Neuronal stem cell (in vitro differentiated cells): Measurements from ENCODE around the gene PFKP.

ENCODE experiments used
- DNase-seq: peaks from one replicate; pipeline ENCODE4 v3.0.0-alpha.2; 2013; ENCODE audit warnings: low spot score
- H2AFZ ChIP-seq: one replicate; pipeline ENCODE4 v1.6.1; 2013; ENCODE audit warnings: mild to moderate bottlenecking, low read length, inconsistent platforms
- H2AK5ac ChIP-seq: 2 replicates; pipeline ENCODE4 v1.6.1; 2013; ENCODE audit warnings: low read depth, mild to moderate bottlenecking, inconsistent platforms, low read length, moderate library complexity, mixed read lengths
- H2BK120ac ChIP-seq: 2 replicates; pipeline ENCODE4 v1.6.1; 2013; ENCODE audit warnings: low read depth, mild to moderate bottlenecking, inconsistent platforms, low read length, moderate library complexity, mixed read lengths
- H2BK12ac ChIP-seq: one replicate; pipeline ENCODE4 v1.6.1; 2013; ENCODE audit warnings: low read length, inconsistent platforms
- H2BK15ac ChIP-seq: 2 replicates; pipeline ENCODE4 v1.6.1; 2013; ENCODE audit warnings: mild to moderate bottlenecking, low read length, inconsistent platforms, mixed read lengths
- H2BK5ac ChIP-seq: one replicate; pipeline ENCODE4 v1.6.1; 2013; ENCODE audit warnings: inconsistent platforms, mild to moderate bottlenecking, low read length, moderate library complexity
- H3K14ac ChIP-seq: one replicate; pipeline ENCODE4 v1.6.1; 2013; ENCODE audit warnings: low read length, inconsistent platforms
- H3K18ac ChIP-seq: 2 replicates; pipeline ENCODE4 v1.6.1; 2013; ENCODE audit warnings: low read length, inconsistent platforms
- H3K23ac ChIP-seq: 2 replicates; pipeline ENCODE4 v1.6.1; 2013; ENCODE audit warnings: low read depth, mild to moderate bottlenecking, mixed read lengths, low read length, inconsistent platforms; ENCODE audit not compliant: poor library complexity
- H3K27ac ChIP-seq: replicated peaks from 3 replicates; pipeline ENCODE4 v1.5.1; 2013; ENCODE audit warnings: low read length, inconsistent platforms
- H3K27me3 ChIP-seq, 3 experiments: 2 replicates each; pipeline ENCODE4 v1.6.1; 2013; ENCODE audit warnings: low read length in 3 of 3, mild to moderate bottlenecking in 2 of 3, inconsistent platforms in 1 of 3, low read depth in 1 of 3, mixed read lengths in 1 of 3, moderate library complexity in 1 of 3; ENCODE audit not compliant: control insufficient read depth in 3 of 3, insufficient read depth in 3 of 3
- H3K36me3 ChIP-seq, 2 donors: replicated peaks in 1 of 2; 2 replicates each; pipeline ENCODE4 v1.6.1; 2013; ENCODE audit warnings: low read length in 2 of 2; ENCODE audit not compliant: control insufficient read depth in 2 of 2, insufficient read depth in 2 of 2
- H3K4ac ChIP-seq: 2 replicates; pipeline ENCODE4 v1.6.1; 2013; ENCODE audit warnings: inconsistent platforms, mild to moderate bottlenecking, low read length, moderate library complexity
- H3K4me1 ChIP-seq, 2 donors: 1 replicate in 1 of 2; 2 replicates in 1 of 2; pipeline ENCODE4 v1.6.1; 2013; ENCODE audit warnings: low read length in 2 of 2, low read depth in 1 of 2; ENCODE audit not compliant: control insufficient read depth in 2 of 2, insufficient read depth in 1 of 2
- H3K4me2 ChIP-seq: one replicate; pipeline ENCODE4 v1.6.1; 2013; ENCODE audit warnings: mild to moderate bottlenecking, low read length, inconsistent platforms; ENCODE audit not compliant: insufficient read depth, poor library complexity, severe bottlenecking
- H3K4me3 ChIP-seq, 2 donors: 2 replicates each; pipeline ENCODE4 v1.5.1; 2013; ENCODE audit warnings: low read length in 2 of 2, mild to moderate bottlenecking in 2 of 2, inconsistent platforms in 1 of 2, moderate library complexity in 1 of 2
- H3K79me1 ChIP-seq: one replicate; pipeline ENCODE4 v1.6.1; 2013; ENCODE audit warnings: low read depth, mild to moderate bottlenecking, inconsistent platforms, low read length, moderate library complexity
- H3K9ac ChIP-seq: one replicate; pipeline ENCODE4 v1.6.1; 2013; ENCODE audit warnings: mild to moderate bottlenecking, low read depth, low read length, inconsistent platforms; ENCODE audit not compliant: poor library complexity
- H3K9me3 ChIP-seq, 2 donors: replicated peaks in 1 of 2; 2 replicates each; pipeline versions ENCODE3 to v1.6.1; 2013; ENCODE audit warnings: low read length in 2 of 2, mild to moderate bottlenecking in 2 of 2, inconsistent platforms in 1 of 2, low read depth in 1 of 2, mixed read lengths in 1 of 2, moderate library complexity in 1 of 2; ENCODE audit not compliant: control insufficient read depth in 2 of 2, insufficient read depth in 1 of 2
- H4K8ac ChIP-seq: one replicate; pipeline ENCODE4 v1.6.1; 2013; ENCODE audit warnings: low read depth, mild to moderate bottlenecking, inconsistent platforms, low read length, moderate library complexity
- H4K91ac ChIP-seq: one replicate; pipeline ENCODE4 v1.6.1; 2013; ENCODE audit warnings: low read length, low read depth, mild to moderate bottlenecking, inconsistent platforms; ENCODE audit not compliant: poor library complexity
- WGBS, 2 donors: extraction: QIAGEN DNeasy Blood & Tissue Kit; methylation state at CpG; one replicate each; pipeline ENCODE4 v1.1.7; 2013; ENCODE audit warnings: missing lambda C conversion rate in 2 of 2, mixed read lengths in 1 of 2; ENCODE audit not compliant: insufficient read length in 2 of 2, insufficient replicate concordance in 1 of 2; ENCODE audit errors: extremely low coverage in 2 of 2; 5-methylcytosine and 5-hydroxymethylcytosine counted together

PFKP gene

GRCh38 chr10:3077509-3077908 is 10.2 kb downstream of the PFKP start:
- Histone ChIP-seq H4K91ac (no peak overlapping the region), H3K18ac (no peak overlapping the region), H3K27me3 (no peaks in the 10 kb centered on the region), H3K27ac (no peak overlapping the region), H4K8ac (no peak overlapping the region), H2BK5ac (no peak overlapping the region), H3K9me3 (no peaks in the 10 kb centered on the region), H2AK5ac (no peak overlapping the region), H2BK15ac (no peak overlapping the region), H3K79me1 (no peaks in the 10 kb centered on the region), H2BK12ac (no peak overlapping the region), H3K14ac (no peak overlapping the region), H3K9ac (no peak overlapping the region), H3K4me2 (no peak overlapping the region), H3K36me3 (peaks cover 0 to 1% of the 10 kb centered on the region in 2 donors), H2AFZ (no peak overlapping the region), H3K4me3 (no peak overlapping the region), H3K4ac (no peak overlapping the region), H3K4me1 (peaks cover 0 to 11% of the 10 kb centered on the region in 2 donors), H2BK120ac (no peak overlapping the region), H3K23ac (no peak overlapping the region)
- no CpG with 5 or more reads among the region's 5 CpGs for WGBS, 2 donors
- DNase-seq = no peak

DNA sequence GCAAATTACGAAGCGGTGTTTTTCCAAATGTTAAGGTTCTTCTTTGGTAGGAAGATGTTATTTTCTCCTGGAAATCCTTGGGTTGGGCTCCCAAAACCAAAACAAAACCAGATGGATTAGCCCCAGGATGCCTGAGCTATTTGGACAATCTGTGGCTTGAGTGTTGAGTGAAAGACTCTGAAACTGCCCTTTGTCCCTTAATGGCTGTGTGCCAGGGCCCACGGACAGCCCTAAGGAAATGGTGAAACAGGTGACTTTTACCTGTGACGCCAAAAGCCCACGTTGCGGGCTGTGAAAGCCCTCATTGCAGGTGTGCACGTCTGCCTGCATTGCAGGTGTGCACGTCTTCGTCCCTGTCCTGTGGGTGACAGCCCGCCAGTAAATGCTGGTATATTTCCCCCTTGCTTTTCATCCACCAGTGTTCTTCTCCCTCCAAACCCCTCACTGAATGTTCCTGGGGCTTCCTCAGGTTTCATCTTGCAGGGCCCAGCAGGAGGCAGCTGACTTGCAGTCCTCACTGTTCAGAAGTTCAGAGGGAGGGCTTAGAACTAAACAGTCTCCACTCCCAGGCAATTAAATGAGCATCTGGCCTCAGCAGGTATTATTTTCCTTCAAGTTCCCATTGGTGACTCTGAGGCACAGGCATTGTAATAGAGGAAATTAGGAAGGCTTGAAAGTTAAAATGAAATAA is 10.7 kb downstream of the PFKP start:
- Histone ChIP-seq H3K18ac (peak overlapping the region; percentile 17), H2BK15ac (no peak overlapping the region), H3K14ac (no peak overlapping the region), H3K4me2 (no peak overlapping the region), H2BK5ac (no peak overlapping the region), H3K9me3 (no peaks in the 10 kb centered on the region), H3K4ac (no peak overlapping the region), H3K23ac (no peak overlapping the region), H3K4me1 (peaks cover 0 to 11% of the 10 kb centered on the region in 2 donors), H4K91ac (no peak overlapping the region), H2AK5ac (no peak overlapping the region), H2BK12ac (no peak overlapping the region), H3K79me1 (no peaks in the 10 kb centered on the region), H3K9ac (no peak overlapping the region), H3K27me3 (no peaks in the 10 kb centered on the region), H3K27ac (no peak overlapping the region), H3K36me3 (peaks cover 0 to 1% of the 10 kb centered on the region in 2 donors), H3K4me3 (no peak overlapping the region), H4K8ac (no peak overlapping the region), H2BK120ac (no peak overlapping the region), H2AFZ (no peak overlapping the region)
- DNase-seq = no peak
- WGBS, 2 donors = no CpG with 5 or more reads among the region's 10 CpGs

DNA sequence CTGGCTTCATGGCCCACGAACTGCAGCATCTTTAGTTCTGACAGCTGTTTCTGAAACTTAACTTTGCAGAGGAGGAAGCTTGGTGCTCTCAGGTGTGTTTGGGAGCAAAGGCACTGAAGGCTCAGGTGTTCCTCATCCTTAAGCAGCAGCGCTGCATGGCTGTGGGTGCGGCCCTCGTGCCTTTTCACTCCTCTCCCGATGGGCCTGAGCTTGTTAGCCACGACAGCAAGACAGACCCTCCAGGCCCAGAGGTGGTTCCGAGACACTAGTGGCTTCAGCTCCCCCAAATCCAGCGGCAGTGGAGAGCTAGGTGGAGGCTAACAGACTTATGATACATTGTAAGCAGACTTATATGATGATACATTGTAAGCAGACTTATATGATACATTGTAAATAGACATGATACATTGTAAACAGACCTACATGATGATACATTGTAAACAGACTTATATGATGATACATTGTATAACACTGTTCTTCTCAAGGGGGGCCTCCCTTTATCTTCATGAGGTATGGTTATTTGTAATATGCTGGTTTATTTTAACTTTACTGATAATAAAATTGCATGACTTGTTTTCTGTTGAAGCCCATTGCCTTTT is 14.1 kb downstream of the PFKP start:
- Histone ChIP-seq H3K9ac (no peak overlapping the region), H3K9me3 (no peaks in the 10 kb centered on the region), H3K27ac (no peak overlapping the region), H3K27me3 (no peaks in the 10 kb centered on the region), H3K14ac (no peak overlapping the region), H3K4me3 (no peak overlapping the region), H3K4me1 (peaks cover 0 to 11% of the 10 kb centered on the region in 2 donors), H2BK12ac (no peak overlapping the region), H3K4ac (no peak overlapping the region), H4K91ac (no peak overlapping the region), H2BK15ac (no peak overlapping the region), H2BK120ac (no peak overlapping the region), H3K18ac (no peak overlapping the region), H2AFZ (no peak overlapping the region), H4K8ac (no peak overlapping the region), H2AK5ac (no peak overlapping the region), H3K23ac (no peak overlapping the region), H2BK5ac (no peak overlapping the region), H3K79me1 (no peaks in the 10 kb centered on the region), H3K4me2 (no peak overlapping the region), H3K36me3 (peaks cover 0 to 1% of the 10 kb centered on the region in 2 donors)
- DNase-seq = no peak
- WGBS, 2 donors = no CpG with 5 or more reads among the region's 8 CpGs

DNA sequence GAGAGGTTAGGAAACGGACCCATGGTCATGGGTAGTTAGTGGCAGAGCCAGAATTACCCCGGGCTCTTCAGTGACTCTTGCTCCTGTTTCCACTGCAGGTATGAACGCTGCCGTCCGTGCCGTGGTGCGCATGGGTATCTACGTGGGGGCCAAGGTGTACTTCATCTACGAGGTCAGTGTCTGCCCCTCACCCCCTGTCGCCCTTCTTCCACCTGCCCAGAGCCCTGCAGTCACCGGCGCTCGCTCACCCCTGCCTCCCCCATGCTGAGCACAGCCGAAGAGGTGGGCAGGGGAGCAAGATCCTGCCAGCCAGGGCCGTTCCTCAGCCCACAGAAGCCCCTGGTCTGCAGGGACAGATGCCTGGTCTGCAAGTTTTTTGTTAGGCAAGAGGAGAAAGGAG is 14.9 kb downstream of the PFKP start:
- H2BK15ac ChIP-seq = peak overlapping the region; percentile 52
- H2BK120ac ChIP-seq = peak overlapping the region; percentile 76
- H2AK5ac ChIP-seq = no peak overlapping the region
- peak overlapping the region; percentile 82 for H3K23ac ChIP-seq
- H3K4ac ChIP-seq = no peak overlapping the region
- H3K9ac ChIP-seq = no peak overlapping the region
- H3K27me3 ChIP-seq = no peaks in the 10 kb centered on the region
- H3K79me1 ChIP-seq = no peaks in the 10 kb centered on the region
- H3K4me1 ChIP-seq = peaks cover 0 to 10% of the 10 kb centered on the region in 2 donors
- H3K4me3 ChIP-seq = no peak overlapping the region
- H2BK5ac ChIP-seq = no peak overlapping the region
- H4K8ac ChIP-seq = no peak overlapping the region
- H4K91ac ChIP-seq = no peak overlapping the region
- DNase-seq = no peak
- no peak overlapping the region for H2BK12ac ChIP-seq
- H3K36me3 ChIP-seq = peaks cover 0 to 1% of the 10 kb centered on the region in 2 donors
- H3K4me2 ChIP-seq = no peak overlapping the region
- no CpG with 5 or more reads among the region's 15 CpGs for WGBS, 2 donors
- no peak overlapping the region for H3K27ac ChIP-seq
- peak overlapping the region; percentile 59 for H3K18ac ChIP-seq
- H3K9me3 ChIP-seq = no peaks in the 10 kb centered on the region
- no peak overlapping the region for H2AFZ ChIP-seq
- H3K14ac ChIP-seq = no peak overlapping the region
